OCI-LY7 (cell line): ENCODE measurements around the gene PPP2R5C. TPM values are rescaled to one million over a fixed set of nuclear protein-coding genes. Genes with fewer than 3 reads are reported as not detected.

ENCODE experiments used
- BruUV-seq: library from RNA; stranded (reverse); fragments of 400-500 nt; replicated peaks from 2 replicates; lab custom pipeline; 2021; lab: Mats Ljungman, UMichigan
- CTCF ChIA-PET: fragments of 300-600 bp; sonication (Branson Sonifier 250); formaldehyde crosslinking; loops from one replicate; lab custom pipeline; 2022; ENCODE audit warnings: antibody characterized with exemption; ENCODE audit not compliant: unreplicated experiment; lab: Charles Lee
- POLR2A ChIA-PET: fragments of 300-600 bp; sonication (Branson Sonifier 250); formaldehyde crosslinking; loops from one replicate; lab custom pipeline; 2022; ENCODE audit warnings: antibody characterized with exemption; lab: Charles Lee
- DNase-seq: peaks from one replicate; pipeline ENCODE4 v3.0.0-alpha.2; 2015; ENCODE audit warnings: low spot score
- H2AFZ ChIP-seq: fragments of 200-600 bp; sonication (generic), shearing (Covaris generic); 2 replicates; pipeline ENCODE4 v1.6.1; 2014; ENCODE audit warnings: mild to moderate bottlenecking, antibody characterized with exemption, low read length, moderate library complexity
- H3K27ac ChIP-seq: fragments of 200-600 bp; sonication (generic); 2 replicates; pipeline ENCODE4 v1.5.1; 2014; ENCODE audit warnings: mixed run types, low read depth, mild to moderate bottlenecking, moderate library complexity, low read length, inconsistent platforms; ENCODE audit not compliant: poor library complexity, severe bottlenecking
- H3K36me3 ChIP-seq: fragments of 200-600 bp; sonication (generic); 2 replicates; pipeline ENCODE4 v1.6.1; 2014; ENCODE audit warnings: mild to moderate bottlenecking, antibody characterized with exemption, low read length, moderate library complexity, mixed read lengths; ENCODE audit not compliant: insufficient read depth
- H3K4me1 ChIP-seq: fragments of 200-600 bp; sonication (generic); 2 replicates; pipeline ENCODE4 v1.5.1; 2014; ENCODE audit warnings: mild to moderate bottlenecking, low read length; ENCODE audit not compliant: insufficient read depth, poor library complexity, severe bottlenecking
- H3K4me2 ChIP-seq: fragments of 200-600 bp; sonication (generic); 2 replicates; pipeline ENCODE4 v1.6.1; 2014; ENCODE audit warnings: mild to moderate bottlenecking, low read length
- H3K4me3 ChIP-seq: fragments of 200-600 bp; sonication (generic); 2 replicates; pipeline ENCODE4 v1.5.1; 2014; ENCODE audit warnings: mild to moderate bottlenecking, low read depth, low read length; ENCODE audit not compliant: poor library complexity, severe bottlenecking
- H3K79me2 ChIP-seq: fragments of 200-600 bp; sonication (generic); 2 replicates; pipeline ENCODE4 v1.6.1; 2016; ENCODE audit warnings: low read depth, mild to moderate bottlenecking, low read length, moderate library complexity, mixed read lengths; ENCODE audit not compliant: insufficient read depth
- H3K9me2 ChIP-seq: fragments of 200-600 bp; sonication (generic); 2 replicates; pipeline ENCODE4 v1.6.1; 2016; ENCODE audit warnings: mild to moderate bottlenecking, low read length, mixed read lengths; ENCODE audit not compliant: insufficient read depth
- H3K9me3 ChIP-seq: fragments of 200-600 bp; sonication (generic); 2 replicates; pipeline ENCODE4 v1.6.1; 2014; ENCODE audit warnings: mild to moderate bottlenecking, mixed run types, low read length, mixed read lengths
- H4K20me1 ChIP-seq: fragments of 200-600 bp; sonication (generic); 2 replicates; pipeline ENCODE4 v1.6.1; 2014; ENCODE audit warnings: mild to moderate bottlenecking, antibody characterized with exemption, low read length, moderate library complexity, mixed read lengths; ENCODE audit not compliant: insufficient read depth
- EZH2phosphoT487 ChIP-seq: fragments of 200-600 bp; sonication (generic); IDR thresholded peaks from 2 replicates; pipeline ENCODE4 v1.6.1; 2018; ENCODE audit warnings: low read depth, borderline replicate concordance, mild to moderate bottlenecking, mixed run types, antibody characterized with exemption, low read length, moderate library complexity, mixed read lengths
- intact Hi-C: fragments of 100-400 bp; cut with micrococcal nuclease; formaldehyde crosslinking; loops from one replicate; pipeline ENCODE4 v1.10.0; 2022; ENCODE audit not compliant: unreplicated experiment
- total RNA-seq, 2 experiments: library from RNA; depleted of rRNA in 1 of 2; stranded (reverse); fragments of >200 nt in 1 of 2; shearing (Covaris generic) in 1 of 2; gene quantifications; 2 replicates each; pipeline ENCODE4 v1.2.3, GENCODE V29; 2014 to 2022
- TF ChIP-seq, protein P1 (sequence below): fragments of 200-600 bp; sonication (generic); conservative IDR thresholded peaks from 2 replicates; pipeline ENCODE4 v1.5.1; 2014; ENCODE audit warnings: mild to moderate bottlenecking, antibody characterized with exemption, low read length, moderate library complexity, mixed read lengths

The PPP2R5C gene
- total RNA-seq, 2 experiments from 2014 or later: 161 to 236 TPM

DNA sequence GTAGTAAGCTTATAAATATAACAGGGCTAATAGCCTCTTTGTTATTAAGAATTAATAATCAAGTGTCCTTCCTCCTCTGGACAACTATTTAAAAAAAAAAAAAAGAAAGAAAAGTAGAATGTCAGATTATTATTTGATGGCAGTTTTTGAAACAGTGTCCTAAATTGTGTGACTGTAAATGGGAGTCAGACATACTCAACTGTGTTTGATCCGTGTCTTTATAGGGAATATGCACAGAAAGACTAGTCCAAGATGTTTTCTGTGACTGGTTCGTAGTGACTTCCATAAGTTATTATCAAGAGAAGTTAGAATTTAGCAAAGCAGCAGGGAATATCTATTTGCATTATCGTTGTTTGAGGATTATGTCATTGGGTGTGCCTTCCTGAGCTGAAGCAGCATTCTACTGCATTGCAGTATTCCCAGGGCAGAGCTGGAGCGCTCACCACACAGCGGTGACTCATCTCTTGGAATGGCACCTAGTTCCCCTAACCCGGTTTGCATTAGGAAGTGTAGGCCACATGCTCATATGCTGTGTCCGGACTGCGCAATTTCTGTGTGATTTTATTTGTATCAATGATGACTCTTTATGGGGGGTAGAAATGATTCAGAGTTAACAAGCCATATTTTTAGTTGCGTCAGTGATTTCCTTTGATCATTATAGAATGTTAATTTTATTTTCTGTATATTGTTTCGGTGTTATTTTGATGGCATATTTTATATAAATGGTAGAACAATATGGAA lies 210.8 kb downstream of the PPP2R5C start:
- Histone ChIP-seq H3K9me2 (no peaks in the 10 kb centered on the region), H2AFZ (no peak overlapping the region), H3K9me3 (no peaks in the 10 kb centered on the region), H4K20me1 (peaks cover 9% of the 10 kb centered on the region), H3K36me3 (peaks cover 42% of the 10 kb centered on the region), H3K4me3 (no peak overlapping the region), H3K4me1 (peaks cover 18% of the 10 kb centered on the region), H3K27ac (no peak overlapping the region), H3K79me2 (peaks cover 77% of the 10 kb centered on the region), H3K4me2 (no peak overlapping the region)
- TF ChIP-seq, protein P1, sequence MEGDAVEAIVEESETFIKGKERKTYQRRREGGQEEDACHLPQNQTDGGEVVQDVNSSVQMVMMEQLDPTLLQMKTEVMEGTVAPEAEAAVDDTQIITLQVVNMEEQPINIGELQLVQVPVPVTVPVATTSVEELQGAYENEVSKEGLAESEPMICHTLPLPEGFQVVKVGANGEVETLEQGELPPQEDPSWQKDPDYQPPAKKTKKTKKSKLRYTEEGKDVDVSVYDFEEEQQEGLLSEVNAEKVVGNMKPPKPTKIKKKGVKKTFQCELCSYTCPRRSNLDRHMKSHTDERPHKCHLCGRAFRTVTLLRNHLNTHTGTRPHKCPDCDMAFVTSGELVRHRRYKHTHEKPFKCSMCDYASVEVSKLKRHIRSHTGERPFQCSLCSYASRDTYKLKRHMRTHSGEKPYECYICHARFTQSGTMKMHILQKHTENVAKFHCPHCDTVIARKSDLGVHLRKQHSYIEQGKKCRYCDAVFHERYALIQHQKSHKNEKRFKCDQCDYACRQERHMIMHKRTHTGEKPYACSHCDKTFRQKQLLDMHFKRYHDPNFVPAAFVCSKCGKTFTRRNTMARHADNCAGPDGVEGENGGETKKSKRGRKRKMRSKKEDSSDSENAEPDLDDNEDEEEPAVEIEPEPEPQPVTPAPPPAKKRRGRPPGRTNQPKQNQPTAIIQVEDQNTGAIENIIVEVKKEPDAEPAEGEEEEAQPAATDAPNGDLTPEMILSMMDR: no peak
- TF ChIP-seq EZH2phosphoT487: no peak
- ChIA-PET POLR2A (interaction anchor here (0.6 to 1.2 kb wide), 4 partner anchors 9 to 167 kb away, joined by 4 to 10 read pairs (median 6); no protein-coding TSS in a partner anchor), CTCF (no interaction called here)
- no peak for DNase-seq
- BruUV-seq: no TSS peak
- intact Hi-C loops: no loop called here

DNA sequence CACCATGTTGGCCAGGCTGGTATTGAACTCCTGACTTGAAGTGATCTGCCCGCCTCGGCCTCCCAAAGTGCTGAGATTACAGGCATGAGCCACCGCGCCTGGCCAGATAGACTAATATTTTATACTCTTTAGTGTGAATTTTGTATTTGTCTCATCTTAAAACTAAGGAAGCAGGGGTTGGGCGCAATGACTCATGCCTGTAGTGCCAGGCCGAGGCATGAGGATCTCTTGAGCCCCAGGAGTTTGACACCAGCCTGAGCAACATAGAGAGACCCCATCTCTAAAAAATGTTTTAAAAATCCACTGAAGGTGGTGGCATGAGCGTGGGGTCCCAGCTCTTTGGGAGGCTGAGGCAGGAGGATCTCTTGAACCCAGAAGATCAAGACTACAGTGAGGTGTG lies 211.8 kb downstream of the PPP2R5C start:
- no peaks in the 10 kb centered on the region for H3K9me3 ChIP-seq
- H2AFZ ChIP-seq: no peak overlapping the region
- H3K9me2 ChIP-seq: no peaks in the 10 kb centered on the region
- H3K79me2 ChIP-seq: peaks cover 67% of the 10 kb centered on the region
- no TSS peak for BruUV-seq
- ChIA-PET CTCF (no interaction called here), POLR2A (interaction anchor here (1.2 kb wide), 1 partner anchor 166 kb away, joined by 6 read pairs; no protein-coding TSS in a partner anchor)
- H3K36me3 ChIP-seq: peaks cover 43% of the 10 kb centered on the region
- H3K4me3 ChIP-seq: no peak overlapping the region
- H3K4me2 ChIP-seq: no peak overlapping the region
- H4K20me1 ChIP-seq: peaks cover 12% of the 10 kb centered on the region
- intact Hi-C loops: no loop called here
- peaks cover 18% of the 10 kb centered on the region for H3K4me1 ChIP-seq
- no peak for TF ChIP-seq EZH2phosphoT487
- TF ChIP-seq, protein P1: no peak
- H3K27ac ChIP-seq: no peak overlapping the region
- no peak for DNase-seq

DNA sequence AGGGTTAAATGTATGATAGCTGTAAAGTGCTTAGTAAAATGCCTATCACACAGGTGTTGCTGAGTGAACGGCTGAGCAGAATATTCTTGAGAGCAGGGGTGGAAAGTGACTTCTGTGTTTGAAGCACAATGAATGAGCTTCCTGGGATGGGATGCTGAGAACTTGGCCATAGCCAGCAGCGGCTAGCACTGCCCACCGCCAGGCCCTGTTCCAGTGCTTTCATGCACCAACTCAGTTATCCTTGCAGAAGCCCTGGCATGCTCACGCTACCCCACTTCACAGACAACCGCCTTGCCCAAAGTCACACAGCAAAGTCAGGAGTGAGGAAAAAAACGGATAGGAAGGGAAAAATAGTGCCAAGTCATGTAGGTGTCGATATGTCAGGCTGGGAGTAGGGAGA lies 213.7 kb downstream of the PPP2R5C start:
- intact Hi-C loops: no loop called here
- no TSS peak for BruUV-seq
- Histone ChIP-seq H3K4me2 (no peak overlapping the region), H3K4me3 (no peak overlapping the region), H4K20me1 (peaks cover 12% of the 10 kb centered on the region), H3K4me1 (peaks cover 7% of the 10 kb centered on the region), H3K27ac (no peak overlapping the region), H2AFZ (no peak overlapping the region), H3K36me3 (peaks cover 57% of the 10 kb centered on the region), H3K79me2 (peaks cover 49% of the 10 kb centered on the region), H3K9me2 (no peaks in the 10 kb centered on the region), H3K9me3 (no peaks in the 10 kb centered on the region)
- DNase-seq: no peak
- POLR2A ChIA-PET: no interaction called here
- CTCF ChIA-PET: no interaction called here
- TF ChIP-seq EZH2phosphoT487: no peak
- TF ChIP-seq, protein P1: no peak
